ENCODE results near the gene TESK2. TPM values are rescaled to one million over a fixed set of nuclear protein-coding genes. Genes with fewer than 3 reads are reported as not detected.

TESK2 gene, protein sequence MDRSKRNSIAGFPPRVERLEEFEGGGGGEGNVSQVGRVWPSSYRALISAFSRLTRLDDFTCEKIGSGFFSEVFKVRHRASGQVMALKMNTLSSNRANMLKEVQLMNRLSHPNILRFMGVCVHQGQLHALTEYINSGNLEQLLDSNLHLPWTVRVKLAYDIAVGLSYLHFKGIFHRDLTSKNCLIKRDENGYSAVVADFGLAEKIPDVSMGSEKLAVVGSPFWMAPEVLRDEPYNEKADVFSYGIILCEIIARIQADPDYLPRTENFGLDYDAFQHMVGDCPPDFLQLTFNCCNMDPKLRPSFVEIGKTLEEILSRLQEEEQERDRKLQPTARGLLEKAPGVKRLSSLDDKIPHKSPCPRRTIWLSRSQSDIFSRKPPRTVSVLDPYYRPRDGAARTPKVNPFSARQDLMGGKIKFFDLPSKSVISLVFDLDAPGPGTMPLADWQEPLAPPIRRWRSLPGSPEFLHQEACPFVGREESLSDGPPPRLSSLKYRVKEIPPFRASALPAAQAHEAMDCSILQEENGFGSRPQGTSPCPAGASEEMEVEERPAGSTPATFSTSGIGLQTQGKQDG
- 1 to 10 TPM; 5.1 to 7.4 (median 6.0) TPM for total RNA-seq
- 7.9 TPM for total RNA-seq (2013)

DNA sequence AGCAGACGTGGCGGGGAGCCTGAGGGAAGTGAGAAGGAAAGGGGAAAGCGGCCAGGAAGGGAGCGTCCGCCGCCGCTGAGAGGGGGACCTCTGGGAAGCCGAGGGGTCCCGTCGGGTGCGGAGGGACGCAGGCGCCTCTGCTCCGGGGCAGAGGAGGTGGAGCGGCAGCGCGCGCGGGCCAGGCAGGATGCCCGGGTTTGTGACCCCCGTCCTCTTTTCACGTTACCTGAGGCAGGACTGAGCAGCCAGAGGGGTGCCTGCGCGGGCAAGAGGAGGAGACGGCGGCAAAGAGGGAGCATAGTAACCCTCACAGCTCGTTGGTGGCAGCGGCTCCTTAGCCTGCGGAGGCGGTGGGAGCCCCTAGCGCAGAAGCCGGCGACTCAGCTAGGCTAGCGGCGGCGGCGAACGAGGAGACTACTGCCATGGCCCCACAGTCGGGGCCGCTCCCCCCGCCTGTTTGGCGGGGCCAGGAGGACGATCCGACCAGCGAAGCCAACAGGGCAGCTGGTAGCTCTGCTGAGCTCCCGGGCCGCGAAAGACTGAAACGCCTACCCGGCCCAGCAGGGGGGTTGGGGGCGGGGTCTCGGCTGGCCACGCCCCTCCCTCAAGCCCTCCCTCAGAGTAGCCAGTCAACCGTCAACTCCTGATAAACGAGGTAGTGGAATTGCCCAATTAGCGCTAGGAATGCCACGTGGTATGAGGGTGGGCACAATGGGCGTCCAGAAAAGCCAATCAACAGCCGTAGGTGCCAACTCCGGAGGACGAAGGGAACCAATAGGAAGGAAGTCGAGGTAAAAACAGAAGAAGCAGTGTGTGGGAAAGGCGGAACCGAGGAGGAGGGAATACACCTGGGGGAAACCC, at the start of gene TESK2:
TESK2 (minus strand) TSS at position 538 of the 861 bp plus-strand sequence. CDS start 33,378 bp downstream, outside the sequence.
- no peaks in the 10 kb centered on the region for H3K36me3 Mint-ChIP-seq
- TF ChIP-seq, protein P1, sequence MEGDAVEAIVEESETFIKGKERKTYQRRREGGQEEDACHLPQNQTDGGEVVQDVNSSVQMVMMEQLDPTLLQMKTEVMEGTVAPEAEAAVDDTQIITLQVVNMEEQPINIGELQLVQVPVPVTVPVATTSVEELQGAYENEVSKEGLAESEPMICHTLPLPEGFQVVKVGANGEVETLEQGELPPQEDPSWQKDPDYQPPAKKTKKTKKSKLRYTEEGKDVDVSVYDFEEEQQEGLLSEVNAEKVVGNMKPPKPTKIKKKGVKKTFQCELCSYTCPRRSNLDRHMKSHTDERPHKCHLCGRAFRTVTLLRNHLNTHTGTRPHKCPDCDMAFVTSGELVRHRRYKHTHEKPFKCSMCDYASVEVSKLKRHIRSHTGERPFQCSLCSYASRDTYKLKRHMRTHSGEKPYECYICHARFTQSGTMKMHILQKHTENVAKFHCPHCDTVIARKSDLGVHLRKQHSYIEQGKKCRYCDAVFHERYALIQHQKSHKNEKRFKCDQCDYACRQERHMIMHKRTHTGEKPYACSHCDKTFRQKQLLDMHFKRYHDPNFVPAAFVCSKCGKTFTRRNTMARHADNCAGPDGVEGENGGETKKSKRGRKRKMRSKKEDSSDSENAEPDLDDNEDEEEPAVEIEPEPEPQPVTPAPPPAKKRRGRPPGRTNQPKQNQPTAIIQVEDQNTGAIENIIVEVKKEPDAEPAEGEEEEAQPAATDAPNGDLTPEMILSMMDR (IDR thresholded peaks at IDR 0.05): no peak
- WGBS (ENCODE audit: insufficient coverage): under 1% methylated on average over 64 of the region's 64 CpGs

DNA sequence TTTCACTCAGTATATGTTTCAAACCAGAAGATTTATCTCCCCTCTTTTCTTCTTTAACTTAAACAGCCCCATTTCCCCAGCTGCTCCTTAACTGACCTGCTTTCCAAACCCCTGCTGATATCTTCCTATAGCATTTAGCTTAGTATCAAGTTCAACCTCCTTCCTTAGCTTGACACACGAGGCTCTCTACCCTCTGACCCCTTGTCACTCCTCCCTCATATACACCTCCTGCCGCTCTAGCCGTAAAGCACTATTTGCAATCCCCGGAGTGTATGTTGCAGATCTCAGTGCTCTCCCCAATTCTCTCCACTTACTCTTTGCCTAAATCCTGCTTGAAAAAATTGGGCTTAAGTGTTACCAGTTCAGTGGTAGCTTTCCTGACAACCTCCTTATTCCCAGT, 45.9 kb upstream of the TESK2 start:
- no peak overlapping the region for H3K4me3 Mint-ChIP-seq
- intact Hi-C loops (cut with micrococcal nuclease): no loop called here
- 78% methylated on average over 4 of the region's 4 CpGs for WGBS (ENCODE audit: insufficient coverage)
- no peaks in the 10 kb centered on the region for H3K36me3 Mint-ChIP-seq
- ATAC-seq (no peak), DNase-seq (no peak)
- H3K27me3 ChIP-seq (ENCODE audit: control insufficient read depth, insufficient read depth, low read length): peaks cover 3% of the 10 kb centered on the region
- no peaks in the 10 kb centered on the region for H3K9me3 Mint-ChIP-seq
- H3K4me1 Mint-ChIP-seq: no peaks in the 10 kb centered on the region
- H3K27ac Mint-ChIP-seq: no peak overlapping the region
- no peak overlapping the region for H3K4me3 ChIP-seq (ENCODE audit: low read length)
- H3K36me3 ChIP-seq (ENCODE audit: control insufficient read depth, insufficient read depth, low read length): no peaks in the 10 kb centered on the region
- TF ChIP-seq, protein P1 (IDR thresholded peaks at IDR 0.05): no peak
- H3K9me3 ChIP-seq (ENCODE audit: control insufficient read depth, insufficient read depth, low read length): no peaks in the 10 kb centered on the region
- H3K4me1 ChIP-seq (ENCODE audit: control insufficient read depth, insufficient read depth, low read length): no peaks in the 10 kb centered on the region
- no peak overlapping the region for H3K27ac ChIP-seq (ENCODE audit: low read length)
- H3K27me3 Mint-ChIP-seq (ENCODE audit: low read depth in 2 of 2): peaks cover 21 to 35% of the 10 kb centered on the region in 2 donors

More for the DNA sequence above, at the start of gene TESK2:
- Mint-ChIP-seq H3K9me3 (no peaks in the 10 kb centered on the region), H3K27ac (no peak within 1 kb of the TSS), H3K27me3 (ENCODE audit: low read depth in 2 of 2) (no peaks in the 10 kb centered on the region), H3K4me3 (no peak within 1 kb of the TSS), H3K4me1 (peaks cover 5 to 6% of the 10 kb centered on the region in 2 donors)
- no peaks in the 10 kb centered on the region for H3K9me3 ChIP-seq (ENCODE audit: control insufficient read depth, insufficient read depth, low read length)
- no peaks in the 10 kb centered on the region for H3K36me3 ChIP-seq (ENCODE audit: control insufficient read depth, insufficient read depth, low read length)
- intact Hi-C loops (cut with micrococcal nuclease): loop anchor here (1.0 to 5.0 kb wide), 4 partner anchors 9 to 188 kb away; partner anchors contain the start of genes CCDC163, MMACHC, MUTYH and TOE1
- peak within 1 kb of the TSS; percentile 65 for H3K27ac ChIP-seq (ENCODE audit: low read length)
- H3K27me3 ChIP-seq (ENCODE audit: control insufficient read depth, insufficient read depth, low read length): no peaks in the 10 kb centered on the region
- peak; percentile 97 to 99 for DNase-seq
- H3K4me1 ChIP-seq (ENCODE audit: control insufficient read depth, insufficient read depth, low read length): peaks cover 18% of the 10 kb centered on the region
- H3K4me3 ChIP-seq (ENCODE audit: low read length): peak within 1 kb of the TSS; percentile 73
- ATAC-seq: peak; percentile 91 to 99 (median 92)

DNA sequence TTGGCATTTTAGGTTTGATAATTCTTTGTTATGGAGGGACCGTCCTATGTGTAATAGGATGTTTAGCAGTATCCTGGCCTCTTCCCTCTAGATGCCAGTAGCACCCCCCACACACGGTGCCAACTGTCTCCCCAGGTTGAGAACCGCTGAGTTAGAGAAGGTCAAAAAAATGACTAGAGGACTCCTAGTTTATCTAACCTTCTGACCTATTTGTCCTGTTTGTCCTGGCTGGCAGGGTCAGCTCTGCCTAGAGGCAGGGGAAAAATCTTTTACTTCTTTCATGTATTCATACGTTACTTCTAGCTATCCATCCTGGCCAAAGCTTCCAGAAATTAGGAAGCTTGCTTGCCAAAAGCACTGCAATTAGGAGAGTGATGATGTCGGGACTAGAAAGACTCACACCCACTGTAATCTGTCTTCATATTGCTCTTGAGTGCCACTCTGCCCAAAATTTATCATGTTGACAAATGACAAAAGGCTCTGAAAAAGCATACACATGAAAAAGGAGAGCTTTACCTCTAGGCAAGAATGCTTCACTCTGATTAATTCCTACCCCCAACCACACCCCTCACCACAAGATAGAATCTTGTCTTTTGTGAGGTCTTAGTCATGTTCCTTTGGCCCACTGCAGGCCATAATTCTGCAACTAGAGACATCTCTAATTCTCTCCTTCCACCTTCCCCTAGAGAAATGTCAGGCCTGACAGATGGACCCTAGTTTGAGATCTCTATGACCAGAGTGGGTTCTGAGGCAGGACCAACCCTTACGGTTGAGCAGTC, 45.2 kb upstream of the TESK2 start:
- no peaks in the 10 kb centered on the region for H3K4me1 ChIP-seq (ENCODE audit: control insufficient read depth, insufficient read depth, low read length)
- no peaks in the 10 kb centered on the region for H3K9me3 Mint-ChIP-seq
- H3K4me1 Mint-ChIP-seq: no peaks in the 10 kb centered on the region
- DNase-seq (no peak), ATAC-seq (no peak)
- TF ChIP-seq, protein P1 (IDR thresholded peaks at IDR 0.05): no peak
- H3K36me3 Mint-ChIP-seq: no peaks in the 10 kb centered on the region
- no peaks in the 10 kb centered on the region for H3K9me3 ChIP-seq (ENCODE audit: control insufficient read depth, insufficient read depth, low read length)
- peaks cover 21 to 31% of the 10 kb centered on the region in 2 donors for H3K27me3 Mint-ChIP-seq (ENCODE audit: low read depth in 2 of 2)
- H3K4me3 Mint-ChIP-seq: no peak overlapping the region
- H3K27ac Mint-ChIP-seq: no peak overlapping the region
- 85% methylated on average over 5 of the region's 6 CpGs for WGBS (ENCODE audit: insufficient coverage)
- H3K27me3 ChIP-seq (ENCODE audit: control insufficient read depth, insufficient read depth, low read length): peaks cover 3% of the 10 kb centered on the region
- intact Hi-C loops (cut with micrococcal nuclease): no loop called here
- no peak overlapping the region for H3K4me3 ChIP-seq (ENCODE audit: low read length)
- no peak overlapping the region for H3K27ac ChIP-seq (ENCODE audit: low read length)
- no peaks in the 10 kb centered on the region for H3K36me3 ChIP-seq (ENCODE audit: control insufficient read depth, insufficient read depth, low read length)
